H1 (cell line): ENCODE data around the gene OLFM2. TPM values are rescaled to one million over a fixed set of nuclear protein-coding genes. Genes with fewer than 3 reads are reported as not detected.

ENCODE experiments used
- CBX5 ChIP-seq: fragments of 300-800, 300-1000 bp; sonication (generic); IDR thresholded peaks from 2 replicates; pipeline ENCODE4 v1.7.1; 2016; ENCODE audit warnings: antibody characterized with exemption, low read length, low read depth
- GTF2F1 ChIP-seq: IDR thresholded peaks from 2 replicates; pipeline ENCODE4 v1.6.1; 2012; ENCODE audit warnings: low read depth, low read length, improper control_type of control experiment, borderline replicate concordance
- POLR2AphosphoS5 ChIP-seq: IDR thresholded peaks from 2 replicates; pipeline ENCODE4 v1.6.1; 2011; ENCODE audit warnings: low read depth, low read length
- RXRA ChIP-seq: IDR thresholded peaks from 2 replicates; pipeline ENCODE4 v1.6.1; 2011; ENCODE audit warnings: low read depth, mild to moderate bottlenecking, low read length, moderate library complexity; ENCODE audit not compliant: insufficient read depth
- SAP30 ChIP-seq: fragments of 300-600 bp; sonication (generic); IDR thresholded peaks from 2 replicates; pipeline ENCODE4 v1.7.1; 2012; ENCODE audit warnings: low read length, moderate library complexity, mild to moderate bottlenecking, inconsistent platforms; ENCODE audit not compliant: insufficient read depth, insufficient replicate concordance
- SIN3A ChIP-seq, 2 experiments: IDR thresholded peaks in 1 of 2; conservative IDR thresholded peaks in 1 of 2; 2 replicates each; pipeline ENCODE4 v1.6.1; 2011 to 2012; ENCODE audit warnings: low read length in 2 of 2, improper control_type of control experiment in 1 of 2, low read depth in 1 of 2, mild to moderate bottlenecking in 1 of 2
- polyA plus RNA-seq, 7 experiments: library from polyadenylated mRNA; depleted of rRNA in 3 of 7; stranded (reverse) in 5 of 7; unstranded in 2 of 7; fragments of >200 nt in 5 of 7; fragments of 200-250 nt in 2 of 7; gene quantifications; 1 replicate in 5 of 7; 2 replicates in 1 of 7; 4 replicates in 1 of 7; pipeline versions ENCODE4 v1.2.1 to v1.2.3, GENCODE V29; 2011 to 2013; ENCODE audit warnings: missing spikeins in 2 of 7, mixed read lengths in 2 of 7
- total RNA-seq: library from RNA; stranded (reverse); fragmentation: NEBNext Ultra II Directional; extraction: Animal tissue kit (Norgen Biotek cat#: 25700); gene quantifications from 2 replicates; pipeline ENCODE4 v1.2.1, GENCODE V29; 2021
- TF ChIP-seq, protein P1 (sequence below): fragments of 300-600 bp; sonication (generic); IDR thresholded peaks from 2 replicates; pipeline ENCODE4 v1.7.1; 2012; ENCODE audit warnings: low read length, moderate library complexity, mild to moderate bottlenecking, inconsistent platforms; ENCODE audit not compliant: insufficient replicate concordance

OLFM2 gene
- total and polyA plus RNA-seq, 2 of the 8 experiments (the other 6 are each of a cell fraction or from before 2014, with no cell fraction given): 68.2 to 151 TPM

- TF ChIP-seq SIN3A (conservative IDR thresholded peaks at IDR 0.05 in 1 of 2, IDR thresholded peaks at IDR 0.05 in 1 of 2; ENCODE audit: low read depth in 1 of 2, low read length in 2 of 2) (no peak), POLR2AphosphoS5 (no peak), CBX5 (no peak), SAP30 (no peak), RXRA (no peak), GTF2F1 (no peak)
- TF ChIP-seq, protein P1, sequence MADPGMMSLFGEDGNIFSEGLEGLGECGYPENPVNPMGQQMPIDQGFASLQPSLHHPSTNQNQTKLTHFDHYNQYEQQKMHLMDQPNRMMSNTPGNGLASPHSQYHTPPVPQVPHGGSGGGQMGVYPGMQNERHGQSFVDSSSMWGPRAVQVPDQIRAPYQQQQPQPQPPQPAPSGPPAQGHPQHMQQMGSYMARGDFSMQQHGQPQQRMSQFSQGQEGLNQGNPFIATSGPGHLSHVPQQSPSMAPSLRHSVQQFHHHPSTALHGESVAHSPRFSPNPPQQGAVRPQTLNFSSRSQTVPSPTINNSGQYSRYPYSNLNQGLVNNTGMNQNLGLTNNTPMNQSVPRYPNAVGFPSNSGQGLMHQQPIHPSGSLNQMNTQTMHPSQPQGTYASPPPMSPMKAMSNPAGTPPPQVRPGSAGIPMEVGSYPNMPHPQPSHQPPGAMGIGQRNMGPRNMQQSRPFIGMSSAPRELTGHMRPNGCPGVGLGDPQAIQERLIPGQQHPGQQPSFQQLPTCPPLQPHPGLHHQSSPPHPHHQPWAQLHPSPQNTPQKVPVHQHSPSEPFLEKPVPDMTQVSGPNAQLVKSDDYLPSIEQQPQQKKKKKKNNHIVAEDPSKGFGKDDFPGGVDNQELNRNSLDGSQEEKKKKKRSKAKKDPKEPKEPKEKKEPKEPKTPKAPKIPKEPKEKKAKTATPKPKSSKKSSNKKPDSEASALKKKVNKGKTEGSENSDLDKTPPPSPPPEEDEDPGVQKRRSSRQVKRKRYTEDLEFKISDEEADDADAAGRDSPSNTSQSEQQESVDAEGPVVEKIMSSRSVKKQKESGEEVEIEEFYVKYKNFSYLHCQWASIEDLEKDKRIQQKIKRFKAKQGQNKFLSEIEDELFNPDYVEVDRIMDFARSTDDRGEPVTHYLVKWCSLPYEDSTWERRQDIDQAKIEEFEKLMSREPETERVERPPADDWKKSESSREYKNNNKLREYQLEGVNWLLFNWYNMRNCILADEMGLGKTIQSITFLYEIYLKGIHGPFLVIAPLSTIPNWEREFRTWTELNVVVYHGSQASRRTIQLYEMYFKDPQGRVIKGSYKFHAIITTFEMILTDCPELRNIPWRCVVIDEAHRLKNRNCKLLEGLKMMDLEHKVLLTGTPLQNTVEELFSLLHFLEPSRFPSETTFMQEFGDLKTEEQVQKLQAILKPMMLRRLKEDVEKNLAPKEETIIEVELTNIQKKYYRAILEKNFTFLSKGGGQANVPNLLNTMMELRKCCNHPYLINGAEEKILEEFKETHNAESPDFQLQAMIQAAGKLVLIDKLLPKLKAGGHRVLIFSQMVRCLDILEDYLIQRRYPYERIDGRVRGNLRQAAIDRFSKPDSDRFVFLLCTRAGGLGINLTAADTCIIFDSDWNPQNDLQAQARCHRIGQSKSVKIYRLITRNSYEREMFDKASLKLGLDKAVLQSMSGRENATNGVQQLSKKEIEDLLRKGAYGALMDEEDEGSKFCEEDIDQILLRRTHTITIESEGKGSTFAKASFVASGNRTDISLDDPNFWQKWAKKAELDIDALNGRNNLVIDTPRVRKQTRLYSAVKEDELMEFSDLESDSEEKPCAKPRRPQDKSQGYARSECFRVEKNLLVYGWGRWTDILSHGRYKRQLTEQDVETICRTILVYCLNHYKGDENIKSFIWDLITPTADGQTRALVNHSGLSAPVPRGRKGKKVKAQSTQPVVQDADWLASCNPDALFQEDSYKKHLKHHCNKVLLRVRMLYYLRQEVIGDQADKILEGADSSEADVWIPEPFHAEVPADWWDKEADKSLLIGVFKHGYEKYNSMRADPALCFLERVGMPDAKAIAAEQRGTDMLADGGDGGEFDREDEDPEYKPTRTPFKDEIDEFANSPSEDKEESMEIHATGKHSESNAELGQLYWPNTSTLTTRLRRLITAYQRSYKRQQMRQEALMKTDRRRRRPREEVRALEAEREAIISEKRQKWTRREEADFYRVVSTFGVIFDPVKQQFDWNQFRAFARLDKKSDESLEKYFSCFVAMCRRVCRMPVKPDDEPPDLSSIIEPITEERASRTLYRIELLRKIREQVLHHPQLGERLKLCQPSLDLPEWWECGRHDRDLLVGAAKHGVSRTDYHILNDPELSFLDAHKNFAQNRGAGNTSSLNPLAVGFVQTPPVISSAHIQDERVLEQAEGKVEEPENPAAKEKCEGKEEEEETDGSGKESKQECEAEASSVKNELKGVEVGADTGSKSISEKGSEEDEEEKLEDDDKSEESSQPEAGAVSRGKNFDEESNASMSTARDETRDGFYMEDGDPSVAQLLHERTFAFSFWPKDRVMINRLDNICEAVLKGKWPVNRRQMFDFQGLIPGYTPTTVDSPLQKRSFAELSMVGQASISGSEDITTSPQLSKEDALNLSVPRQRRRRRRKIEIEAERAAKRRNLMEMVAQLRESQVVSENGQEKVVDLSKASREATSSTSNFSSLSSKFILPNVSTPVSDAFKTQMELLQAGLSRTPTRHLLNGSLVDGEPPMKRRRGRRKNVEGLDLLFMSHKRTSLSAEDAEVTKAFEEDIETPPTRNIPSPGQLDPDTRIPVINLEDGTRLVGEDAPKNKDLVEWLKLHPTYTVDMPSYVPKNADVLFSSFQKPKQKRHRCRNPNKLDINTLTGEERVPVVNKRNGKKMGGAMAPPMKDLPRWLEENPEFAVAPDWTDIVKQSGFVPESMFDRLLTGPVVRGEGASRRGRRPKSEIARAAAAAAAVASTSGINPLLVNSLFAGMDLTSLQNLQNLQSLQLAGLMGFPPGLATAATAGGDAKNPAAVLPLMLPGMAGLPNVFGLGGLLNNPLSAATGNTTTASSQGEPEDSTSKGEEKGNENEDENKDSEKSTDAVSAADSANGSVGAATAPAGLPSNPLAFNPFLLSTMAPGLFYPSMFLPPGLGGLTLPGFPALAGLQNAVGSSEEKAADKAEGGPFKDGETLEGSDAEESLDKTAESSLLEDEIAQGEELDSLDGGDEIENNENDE: no peak
- TF ChIP-seq, all 59 proteins: peak for 0
These were observed 29.7 kb downstream of the OLFM2 start (continued) for GRCh38 chr19:9906475-9907087.
